ENCODE measurements around the gene FBXL13. TPM values are rescaled to one million over a fixed set of nuclear protein-coding genes. Genes with fewer than 3 reads are reported as not detected.
"Not testable (repeated sequence)": the region's sequence is repeated elsewhere in the genome, so short reads cannot be mapped to it uniquely, and the experiment has no call there.

The FBXL13 gene
- total RNA-seq, 2 donors from 2014 or later: 0.45 to 1.1 TPM

GRCh38 chr7:102992509-102992937 lies 82.1 kb downstream of the FBXL13 start:
- Mint-ChIP-seq H3K9me3 (no peaks in the 10 kb centered on the region), H3K27ac (no peak overlapping the region), H3K27me3 (peaks cover 6% of the 10 kb centered on the region), H3K4me3 (no peak overlapping the region), H3K4me1 (no peaks in the 10 kb centered on the region), H3K36me3 (ENCODE audit: low read depth) (no peaks in the 10 kb centered on the region)
- ATAC-seq (replicated peaks): no peak

- H3K9me3 Mint-ChIP-seq: no peaks in the 10 kb centered on the region
- peaks cover 6% of the 10 kb centered on the region for H3K27me3 Mint-ChIP-seq
- no peak overlapping the region for H3K4me3 Mint-ChIP-seq
- no peaks in the 10 kb centered on the region for H3K36me3 Mint-ChIP-seq (ENCODE audit: low read depth)
- H3K4me1 Mint-ChIP-seq: no peaks in the 10 kb centered on the region
- ATAC-seq (replicated peaks): peak; percentile 87
- H3K27ac Mint-ChIP-seq: no peak overlapping the region
Observed at GRCh38 chr7:102991540-102992214, 82.9 kb downstream of the FBXL13 start.

- Mint-ChIP-seq H3K27me3 (peaks cover 6% of the 10 kb centered on the region), H3K9me3 (no peaks in the 10 kb centered on the region), H3K27ac (no peak overlapping the region), H3K4me3 (no peak overlapping the region), H3K4me1 (no peaks in the 10 kb centered on the region), H3K36me3 (ENCODE audit: low read depth) (no peaks in the 10 kb centered on the region)
- ATAC-seq (replicated peaks): peak; percentile 15
Observed at GRCh38 chr7:102991077-102991539, 83.5 kb downstream of the FBXL13 start.

DNA sequence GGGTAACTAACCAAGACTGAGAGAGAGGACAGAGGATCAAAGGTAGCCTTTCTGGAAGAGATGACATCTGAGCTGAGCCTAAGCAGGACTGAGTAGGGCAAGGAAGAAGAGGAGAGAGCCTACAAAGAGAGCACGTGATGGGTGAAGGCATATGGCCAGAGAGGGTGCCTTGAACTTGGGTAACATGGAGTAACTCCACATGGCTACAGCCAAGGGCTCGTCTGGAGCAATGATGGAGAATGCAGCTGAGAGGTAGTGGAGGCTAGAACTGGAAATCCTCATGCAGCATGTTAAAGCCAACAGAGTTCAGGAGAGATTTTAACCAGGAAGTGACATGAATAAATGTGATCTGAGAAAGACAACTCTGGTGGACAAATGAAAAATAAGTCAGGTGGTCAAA lies 84.0 kb downstream of the FBXL13 start:
- no peak overlapping the region for H3K4me3 Mint-ChIP-seq
- peaks cover 6% of the 10 kb centered on the region for H3K27me3 Mint-ChIP-seq
- H3K4me1 Mint-ChIP-seq: no peaks in the 10 kb centered on the region
- no peak overlapping the region for H3K27ac Mint-ChIP-seq
- H3K9me3 Mint-ChIP-seq: no peaks in the 10 kb centered on the region
- ATAC-seq (replicated peaks): no peak
- H3K36me3 Mint-ChIP-seq (ENCODE audit: low read depth): no peaks in the 10 kb centered on the region

GRCh38 chr7:102988631-102989560 lies 85.7 kb downstream of the FBXL13 start:
- Mint-ChIP-seq H3K27me3 (peaks cover 6% of the 10 kb centered on the region), H3K27ac (no peak overlapping the region), H3K4me3 (no peak overlapping the region), H3K9me3 (no peaks in the 10 kb centered on the region), H3K4me1 (no peaks in the 10 kb centered on the region), H3K36me3 (ENCODE audit: low read depth) (no peaks in the 10 kb centered on the region)
- ATAC-seq (replicated peaks): no peak

DNA sequence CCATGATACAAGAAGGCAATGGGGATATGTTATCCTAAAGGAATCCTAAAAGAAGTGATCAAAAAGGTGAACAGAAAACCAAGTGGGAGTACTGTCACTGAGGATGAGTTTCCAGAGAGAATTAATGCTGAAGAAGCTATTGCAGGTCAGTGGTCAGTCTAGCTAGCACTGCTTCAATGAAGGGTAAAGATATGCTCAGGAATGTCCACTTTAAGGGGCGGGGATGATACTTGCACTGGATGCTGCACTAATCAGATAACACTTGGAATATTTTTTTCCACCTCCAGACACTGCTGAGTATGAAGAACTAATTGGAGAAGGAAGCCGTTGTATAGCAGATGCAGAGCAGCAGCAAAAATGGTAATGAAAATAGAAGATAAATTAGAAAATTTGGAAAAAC lies 86.5 kb downstream of the FBXL13 start:
- no peaks in the 10 kb centered on the region for H3K4me1 Mint-ChIP-seq
- no peak for ATAC-seq (replicated peaks)
- peaks cover 6% of the 10 kb centered on the region for H3K27me3 Mint-ChIP-seq
- H3K36me3 Mint-ChIP-seq (ENCODE audit: low read depth): no peaks in the 10 kb centered on the region
- no peak overlapping the region for H3K4me3 Mint-ChIP-seq
- H3K9me3 Mint-ChIP-seq: no peaks in the 10 kb centered on the region
- H3K27ac Mint-ChIP-seq: no peak overlapping the region

DNA sequence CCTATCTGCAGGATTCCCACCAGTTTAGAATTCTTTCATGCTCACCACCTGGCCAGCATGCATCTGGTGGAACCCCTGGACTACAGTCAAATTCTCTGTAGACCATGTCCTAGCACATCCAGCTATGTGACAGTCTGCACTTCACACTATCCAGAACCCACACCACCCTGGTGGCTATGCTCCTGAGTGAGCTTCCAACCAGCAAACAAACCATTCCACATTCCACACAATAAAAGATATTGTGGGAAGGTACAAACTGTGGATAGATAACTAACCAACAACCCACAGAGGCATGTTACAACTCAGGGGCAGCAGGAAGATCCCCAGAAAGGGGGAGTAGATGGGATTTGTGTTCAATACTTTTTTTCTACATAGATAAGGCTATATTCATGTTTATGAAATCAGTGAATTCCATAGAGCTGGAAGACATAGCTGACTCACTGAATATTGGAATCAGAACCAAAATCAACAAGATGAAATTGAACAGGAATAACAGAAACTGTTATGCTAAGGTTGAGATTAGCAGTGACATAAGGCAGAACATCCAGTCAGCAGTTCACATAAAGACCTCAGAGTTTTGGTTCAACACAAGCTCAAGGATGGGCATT lies 89.3 kb downstream of the FBXL13 start:
- Mint-ChIP-seq H3K9me3 (no peaks in the 10 kb centered on the region), H3K36me3 (ENCODE audit: low read depth) (no peaks in the 10 kb centered on the region), H3K4me1 (no peaks in the 10 kb centered on the region), H3K27ac (no peak overlapping the region), H3K4me3 (no peak overlapping the region), H3K27me3 (peaks cover 6% of the 10 kb centered on the region)
- no peak for ATAC-seq (replicated peaks)

DNA sequence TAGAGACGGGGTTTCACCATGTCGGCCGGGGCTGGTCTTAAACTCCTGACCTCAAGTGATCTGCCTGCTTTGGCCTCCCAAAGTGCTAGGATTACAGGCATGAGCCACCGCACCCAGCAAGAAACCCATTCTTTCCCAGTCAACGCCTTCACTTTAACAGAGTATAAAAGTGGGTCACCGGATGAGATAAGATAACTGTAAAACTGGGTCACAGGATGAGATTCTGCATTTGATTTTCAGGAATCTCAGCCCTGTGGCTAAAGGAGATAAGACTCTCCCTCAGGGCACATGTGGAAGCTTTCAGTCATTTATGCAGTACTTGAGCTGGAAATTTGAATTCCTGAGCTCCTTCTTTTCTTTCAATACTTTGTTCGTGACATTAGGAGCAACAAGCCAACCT lies 91.0 kb downstream of the FBXL13 start:
- no peak for ATAC-seq (replicated peaks)
- Mint-ChIP-seq H3K27ac (no peak overlapping the region), H3K4me1 (no peaks in the 10 kb centered on the region), H3K36me3 (ENCODE audit: low read depth) (no peaks in the 10 kb centered on the region), H3K4me3 (no peak overlapping the region), H3K27me3 (peaks cover 4% of the 10 kb centered on the region), H3K9me3 (no peaks in the 10 kb centered on the region)

GRCh38 chr7:102982235-102982634 lies 92.4 kb downstream of the FBXL13 start:
- no peak overlapping the region for H3K4me3 Mint-ChIP-seq
- no peaks in the 10 kb centered on the region for H3K9me3 Mint-ChIP-seq
- H3K36me3 Mint-ChIP-seq (ENCODE audit: low read depth): no peaks in the 10 kb centered on the region
- H3K27ac Mint-ChIP-seq: no peak overlapping the region
- no peaks in the 10 kb centered on the region for H3K27me3 Mint-ChIP-seq
- no peak for ATAC-seq (replicated peaks)
- H3K4me1 Mint-ChIP-seq: no peaks in the 10 kb centered on the region

GRCh38 chr7:102981451-102981850 lies 93.1 kb downstream of the FBXL13 start:
- Mint-ChIP-seq H3K36me3 (ENCODE audit: low read depth) (no peaks in the 10 kb centered on the region), H3K9me3 (peaks cover 4% of the 10 kb centered on the region), H3K27me3 (peaks cover 5% of the 10 kb centered on the region), H3K4me3 (no peak overlapping the region), H3K27ac (no peak overlapping the region), H3K4me1 (no peaks in the 10 kb centered on the region)
- ATAC-seq (replicated peaks): no peak

GRCh38 chr7:102979670-102980069 lies 94.9 kb downstream of the FBXL13 start:
- no peak overlapping the region for H3K4me3 Mint-ChIP-seq
- no peaks in the 10 kb centered on the region for H3K4me1 Mint-ChIP-seq
- peaks cover 8% of the 10 kb centered on the region for H3K27me3 Mint-ChIP-seq
- H3K9me3 Mint-ChIP-seq: peaks cover 4% of the 10 kb centered on the region
- no peaks in the 10 kb centered on the region for H3K36me3 Mint-ChIP-seq (ENCODE audit: low read depth)
- no peak for ATAC-seq (replicated peaks)
- H3K27ac Mint-ChIP-seq: no peak overlapping the region

GRCh38 chr7:102978284-102978683 lies 96.3 kb downstream of the FBXL13 start:
- Mint-ChIP-seq H3K9me3 (peaks cover 4% of the 10 kb centered on the region), H3K4me1 (no peaks in the 10 kb centered on the region), H3K27ac (no peak overlapping the region), H3K4me3 (no peak overlapping the region), H3K27me3 (peaks cover 8% of the 10 kb centered on the region), H3K36me3 (ENCODE audit: low read depth) (no peaks in the 10 kb centered on the region)
- ATAC-seq (replicated peaks): no peak

GRCh38 chr7:102977586-102977985 lies 97.0 kb downstream of the FBXL13 start:
- H3K4me1 Mint-ChIP-seq; H3K27me3 Mint-ChIP-seq; H3K4me3 Mint-ChIP-seq; ATAC-seq (replicated peaks); H3K27ac Mint-ChIP-seq; H3K9me3 Mint-ChIP-seq; H3K36me3 Mint-ChIP-seq (ENCODE audit: low read depth): not testable (repeated sequence)

DNA sequence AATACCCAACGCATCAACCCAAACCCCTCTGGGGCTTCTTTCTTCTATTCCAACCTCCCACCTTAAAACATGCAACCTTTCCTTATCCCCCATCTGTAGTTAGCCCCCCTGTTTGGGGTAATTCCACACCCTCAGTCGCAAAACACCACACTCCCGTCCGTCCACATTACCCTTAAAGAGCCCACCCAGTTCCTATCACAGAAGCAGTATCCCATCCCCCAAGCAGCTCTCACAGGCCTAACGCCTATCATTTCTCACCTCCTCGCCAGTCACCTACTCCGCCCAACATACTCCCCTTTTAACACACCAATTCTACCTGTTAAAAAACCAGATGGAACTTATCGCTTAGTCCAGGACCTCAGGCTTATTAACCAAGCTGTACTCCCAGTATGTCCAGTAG lies 98.1 kb downstream of the FBXL13 start:
- Mint-ChIP-seq H3K27ac (no peak overlapping the region), H3K36me3 (ENCODE audit: low read depth) (no peaks in the 10 kb centered on the region), H3K27me3 (peaks cover 8% of the 10 kb centered on the region), H3K4me1 (no peaks in the 10 kb centered on the region), H3K4me3 (no peak overlapping the region), H3K9me3 (peaks cover 4% of the 10 kb centered on the region)
- ATAC-seq (replicated peaks): no peak

DNA sequence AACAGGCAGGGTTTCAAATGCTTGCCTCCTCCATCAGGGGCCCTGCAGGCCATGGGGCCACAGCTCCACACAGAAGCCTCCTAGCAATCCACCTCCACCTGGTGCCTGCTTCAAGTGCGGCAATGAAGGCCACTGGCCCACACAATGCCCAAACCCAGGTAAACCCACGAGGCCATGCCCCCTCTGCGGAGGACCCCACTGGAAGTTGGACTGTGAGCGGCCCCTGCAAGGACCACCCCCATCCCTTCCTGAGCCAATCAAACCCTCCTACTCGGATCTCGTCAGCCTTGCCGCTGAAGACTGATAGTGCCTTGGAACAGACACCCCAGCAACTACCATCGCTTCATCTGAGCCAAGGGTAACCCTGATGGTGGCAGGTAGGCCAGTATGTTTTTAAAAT lies 98.7 kb downstream of the FBXL13 start:
- ATAC-seq (replicated peaks): no peak
- peaks cover 4% of the 10 kb centered on the region for H3K9me3 Mint-ChIP-seq
- no peaks in the 10 kb centered on the region for H3K4me1 Mint-ChIP-seq
- H3K27ac Mint-ChIP-seq: no peak overlapping the region
- H3K4me3 Mint-ChIP-seq: no peak overlapping the region
- H3K27me3 Mint-ChIP-seq: peaks cover 8% of the 10 kb centered on the region
- H3K36me3 Mint-ChIP-seq (ENCODE audit: low read depth): no peaks in the 10 kb centered on the region
